GM19455 (cell line): ENCODE results near the gene RAF1.
"Not testable (repeated sequence)": the region's sequence is repeated elsewhere in the genome, so short reads cannot be mapped to it uniquely, and the experiment has no call there.

Experiments used
- ATAC-seq: cut with Tn5 transposase; IDR thresholded peaks from one replicate; pipeline ENCODE4 v1.9.1; 2021; ENCODE audit not compliant: unreplicated experiment

RAF1 gene

GRCh38 chr3:12561397-12561796, 102.5 kb downstream of the RAF1 start:
- no peak for ATAC-seq

DNA sequence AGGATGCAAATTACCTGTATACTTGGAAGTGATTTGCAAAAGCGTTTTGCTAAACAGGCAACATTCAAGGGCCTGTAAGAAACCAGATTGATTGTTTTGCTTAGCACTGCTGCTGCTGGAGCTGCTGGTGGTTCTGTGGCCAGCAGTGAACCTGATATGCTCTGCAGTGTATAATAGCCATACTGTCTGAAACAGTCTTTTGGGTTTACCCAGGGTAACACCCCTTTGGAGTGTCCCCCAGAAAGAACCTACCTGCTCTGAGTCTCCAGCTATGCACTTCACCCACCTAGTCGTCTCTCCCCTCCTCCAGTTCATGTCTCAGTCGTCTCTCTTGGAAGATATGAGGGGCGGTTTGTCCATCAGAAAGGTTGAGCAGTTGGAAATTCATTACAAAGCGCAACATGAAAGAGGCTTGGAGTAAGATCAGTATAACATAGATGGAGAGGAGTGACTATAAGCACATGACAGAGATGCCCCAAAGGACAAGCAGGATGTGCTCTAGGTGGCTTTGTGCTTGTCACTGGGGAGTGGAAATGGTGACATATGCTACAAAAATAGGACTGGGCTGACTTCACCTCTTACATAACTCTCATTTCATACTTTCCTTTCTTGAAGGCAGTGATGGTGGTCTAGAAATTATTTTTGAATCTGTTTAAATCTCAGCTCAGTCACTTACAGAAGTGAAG, 103.3 kb downstream of the RAF1 start:
- no peak for ATAC-seq

DNA sequence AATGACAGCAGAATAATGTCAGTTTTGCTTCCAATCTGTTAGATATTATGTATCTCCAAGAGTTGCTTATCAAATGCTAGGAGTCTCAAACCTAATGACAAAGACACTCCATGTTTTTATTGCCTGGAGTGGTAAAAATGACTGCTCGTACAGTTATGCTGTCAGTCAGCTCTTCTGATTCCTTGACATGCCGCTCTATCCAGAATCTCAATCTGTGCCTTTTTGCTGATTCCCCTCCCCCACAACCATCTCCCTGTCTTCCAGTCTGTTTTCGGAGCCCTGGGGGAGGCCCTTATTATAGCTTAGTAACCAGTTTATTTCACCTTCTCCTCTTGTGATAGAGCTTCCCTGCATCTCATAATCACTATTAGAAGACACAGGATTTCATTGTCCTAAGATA, 104.4 kb downstream of the RAF1 start:
- no peak for ATAC-seq

DNA sequence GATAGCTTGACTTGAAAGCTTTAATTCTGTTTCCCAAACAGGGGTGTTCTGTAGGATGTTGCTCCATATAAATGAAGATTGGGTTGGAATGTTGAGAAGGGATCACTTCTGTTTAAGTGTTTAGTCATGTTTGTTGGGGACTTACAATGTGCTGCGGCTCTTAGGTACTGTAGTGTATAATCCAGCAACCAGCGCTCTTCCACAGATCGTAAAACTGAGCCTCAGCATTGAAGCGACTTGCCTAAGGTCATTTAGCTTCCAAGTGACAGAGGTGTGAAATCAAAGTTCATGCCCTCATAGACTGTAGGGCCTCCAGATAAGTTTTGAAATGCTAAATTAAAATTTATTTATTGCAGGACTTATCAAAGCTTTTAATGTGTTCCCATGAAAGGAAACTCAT, 105.2 kb downstream of the RAF1 start:
- ATAC-seq, result no peak

DNA sequence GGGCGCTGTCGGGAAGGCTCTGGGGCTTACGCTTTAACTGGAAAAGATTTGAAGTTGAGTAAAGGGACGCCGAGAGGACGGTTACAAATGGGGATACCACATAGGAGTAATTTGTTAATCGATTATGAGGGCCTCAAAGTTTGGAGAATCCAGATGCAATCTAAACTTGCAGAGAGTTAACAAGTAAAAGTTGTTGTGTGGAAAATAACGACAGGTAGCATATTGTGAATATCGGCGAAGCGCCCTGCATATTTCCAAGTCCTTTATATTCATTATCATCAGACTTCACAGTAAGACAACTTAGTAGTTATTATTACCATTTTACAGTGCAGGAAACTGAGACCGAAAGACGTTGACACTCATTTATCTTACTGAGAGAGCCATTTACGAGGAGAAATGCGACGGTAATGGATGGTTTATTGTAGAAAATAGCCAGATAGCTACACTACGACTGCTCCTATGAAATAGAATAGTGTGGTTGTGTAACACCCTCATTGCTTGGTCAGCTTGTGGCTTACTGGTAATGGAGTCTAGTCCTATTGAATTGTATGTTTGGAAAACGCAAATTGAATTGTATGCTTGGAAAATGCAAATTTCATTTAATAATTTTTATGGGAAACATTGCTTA, 106.3 kb downstream of the RAF1 start:
- ATAC-seq, result no peak

DNA sequence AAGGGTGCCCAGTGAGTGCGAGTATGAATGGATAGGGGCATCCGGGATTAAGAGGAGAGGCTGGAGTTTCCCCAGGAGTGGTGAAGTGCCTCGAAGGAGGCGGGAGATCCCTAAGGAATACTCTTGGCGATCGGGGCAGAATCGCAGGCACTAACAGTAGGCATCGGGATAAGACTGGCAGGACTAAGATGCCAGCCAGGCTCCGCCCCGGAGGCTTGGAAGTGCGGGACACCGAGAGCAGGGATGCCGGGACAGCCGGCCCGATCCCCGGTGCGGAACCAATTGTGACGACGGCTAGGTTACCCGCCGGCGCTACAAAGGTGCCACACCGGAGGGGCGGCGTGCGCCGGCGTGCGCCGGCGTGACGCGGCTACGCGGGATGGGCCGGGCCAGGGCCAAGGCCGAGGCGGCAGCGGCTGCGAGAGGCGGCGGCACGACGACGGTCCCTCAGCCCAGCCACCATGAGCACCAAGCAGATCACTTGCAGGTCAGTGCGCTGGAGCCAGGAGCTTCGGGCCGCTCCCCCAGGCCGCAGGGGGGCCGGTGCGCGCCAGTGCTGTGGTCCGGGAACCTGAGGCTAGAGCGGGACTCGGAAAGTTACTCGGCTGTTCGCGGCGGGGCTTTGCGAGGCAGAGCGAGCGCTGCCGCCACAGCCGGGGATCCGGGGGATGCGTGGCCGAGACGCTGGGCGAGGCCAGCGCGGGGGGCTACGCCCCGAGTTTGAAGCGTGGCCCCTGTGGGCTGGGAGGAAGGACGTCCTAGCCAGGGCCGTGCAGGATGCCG, 107.0 kb downstream of the RAF1 start, which contains the start of gene MKRN2:
Gene MKRN2 (plus strand): TSS at position 398 of the 783 bp plus-strand sequence. CDS start 64 bp downstream, at position 462.
- ATAC-seq, result peak; percentile 77

DNA sequence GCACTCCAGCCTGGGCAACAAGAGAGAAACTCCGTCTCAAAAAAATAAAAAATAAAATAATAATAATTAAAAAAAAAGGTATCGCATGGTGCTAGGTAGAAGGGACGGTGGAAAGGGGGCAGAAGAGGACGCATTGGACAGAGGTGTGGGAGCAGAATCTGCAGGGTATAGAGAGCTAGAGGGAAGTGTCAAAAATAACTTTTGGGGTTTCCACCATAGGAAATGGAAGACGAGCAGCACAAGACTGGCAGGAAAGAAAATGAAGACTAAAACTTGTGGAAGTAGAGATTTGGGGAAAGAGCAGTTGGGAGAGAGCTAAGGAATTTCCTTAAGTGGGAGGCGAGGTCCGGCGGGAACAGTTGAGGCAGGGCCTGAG, 107.6 kb downstream of the RAF1 start:
- peak; percentile 4 for ATAC-seq

DNA sequence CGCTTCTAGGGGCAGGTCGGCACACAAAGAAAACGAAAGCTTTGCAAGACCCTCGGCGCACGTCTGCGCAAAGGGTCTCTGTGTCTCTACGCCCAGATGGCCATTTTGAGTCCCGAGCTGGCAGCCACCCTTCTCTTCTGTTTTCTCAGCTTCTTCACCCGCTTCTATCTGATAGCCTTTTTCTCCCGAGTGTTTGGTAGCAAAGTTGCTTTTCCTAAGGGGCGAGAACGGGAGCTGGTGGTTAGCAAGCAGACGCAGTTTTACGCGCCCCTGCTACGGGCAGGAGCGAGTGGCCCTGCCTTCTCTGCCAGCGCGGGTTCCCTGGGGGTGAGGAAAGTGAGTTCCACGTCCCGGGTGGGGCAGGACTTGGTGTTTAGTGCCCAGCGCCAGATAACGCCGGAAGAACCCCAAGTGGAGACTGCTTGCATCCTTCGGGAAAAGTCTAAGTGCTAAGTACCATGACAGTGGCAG, 110.0 kb downstream of the RAF1 start:
- no peak for ATAC-seq

- no peak for ATAC-seq
These were observed 113.8 kb downstream of the RAF1 start for GRCh38 chr3:12549971-12550760.

GRCh38 chr3:12545473-12545791, 118.5 kb downstream of the RAF1 start, which contains the start of gene MKRN2OS:
Gene MKRN2OS (minus strand): TSS chr3:12545499. CDS start chr3:12545464, 35 bp downstream.
- ATAC-seq, result no peak

DNA sequence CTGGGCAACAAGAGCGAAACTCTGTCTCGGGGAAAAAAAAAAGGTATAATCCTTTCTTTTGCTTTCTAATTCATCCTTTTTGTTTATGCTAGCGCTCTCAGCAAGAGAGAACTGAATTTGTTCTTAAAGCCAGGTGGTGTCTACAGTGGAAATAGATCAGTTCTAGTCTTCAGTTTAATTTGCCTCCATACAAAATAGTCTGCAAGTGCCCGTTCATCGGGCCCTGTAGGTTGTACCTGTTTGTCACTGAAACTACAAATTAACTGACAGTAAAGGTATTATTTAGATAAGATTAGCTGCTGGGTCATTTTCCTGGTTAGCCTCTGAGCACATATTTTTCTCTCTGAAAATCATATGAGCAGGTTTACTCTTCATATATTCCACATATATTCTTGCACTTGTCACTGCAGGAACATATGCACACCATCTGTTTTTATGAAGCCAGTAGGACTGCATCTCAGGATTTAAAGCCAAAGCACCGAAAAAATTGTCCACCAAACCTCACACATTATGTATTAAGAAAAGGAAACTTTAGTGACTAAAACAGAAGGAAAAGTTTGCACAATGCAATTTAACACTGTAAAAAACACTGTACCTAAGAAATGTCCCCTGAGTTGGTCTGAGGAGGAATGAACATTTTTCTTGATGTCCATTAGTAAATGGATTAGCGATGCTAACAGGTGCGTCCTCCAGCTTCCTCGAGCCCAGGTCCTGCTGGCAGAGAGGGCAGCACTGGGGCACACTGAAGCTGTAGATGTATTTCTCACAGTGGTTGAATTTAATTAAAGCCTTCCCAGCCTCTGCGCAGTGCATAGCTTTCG, 119.1 kb downstream of the RAF1 start:
- ATAC-seq, result no peak

DNA sequence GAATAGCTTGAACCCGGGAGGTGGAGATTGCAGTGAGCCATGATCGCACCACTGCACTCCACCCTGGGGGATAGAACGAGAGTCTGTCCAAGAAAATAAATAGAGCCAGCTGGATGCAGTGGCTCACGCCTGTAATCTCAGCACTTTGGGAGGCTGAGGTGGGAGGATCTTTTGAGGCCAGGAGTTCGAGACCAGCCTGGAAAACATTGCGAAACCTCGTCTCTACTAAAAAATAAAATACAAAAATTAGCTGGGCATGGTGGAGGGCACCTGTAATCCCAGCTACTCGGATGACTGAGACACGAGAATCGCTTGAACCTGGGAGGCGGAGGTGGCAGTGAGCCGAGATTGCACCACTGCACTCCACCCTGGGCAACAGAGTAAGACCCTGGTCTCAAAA, 120.4 kb downstream of the RAF1 start:
- ATAC-seq, result not testable (repeated sequence)

DNA sequence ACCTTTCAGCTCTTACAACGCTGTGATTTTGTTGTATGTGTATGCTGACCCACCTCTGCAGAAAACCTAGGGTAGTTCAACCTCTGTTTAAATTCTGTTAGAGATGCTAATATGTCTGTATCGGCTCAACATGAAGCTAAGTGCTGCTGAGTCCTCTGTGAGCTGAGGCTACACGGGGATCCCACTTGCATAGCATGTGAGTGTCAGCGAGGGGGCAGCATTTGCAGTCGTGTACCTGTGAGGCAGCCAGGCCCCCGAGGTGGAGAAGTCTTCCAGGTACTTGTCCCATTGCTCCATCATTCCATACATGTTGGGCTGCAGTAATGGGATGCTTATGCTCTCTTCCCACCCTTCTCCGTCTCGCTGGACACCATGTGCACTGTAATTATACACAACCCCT, 122.3 kb downstream of the RAF1 start:
- no peak for ATAC-seq

GRCh38 chr3:12536423-12536822, 127.5 kb downstream of the RAF1 start:
- no peak for ATAC-seq
